BJ (cell line): Measurements from ENCODE around the gene SLCO3A1. TPM values are rescaled to one million over a fixed set of nuclear protein-coding genes. Genes with fewer than 3 reads are reported as not detected.

Experiments used
- CTCF ChIA-PET: fragments of 350-600 bp; formaldehyde crosslinking; extraction: SDS; loops from one replicate; lab custom pipeline; 2021; ENCODE audit warnings: antibody characterized with exemption, inconsistent platforms; lab: Yijun Ruan, JAX
- POLR2A ChIA-PET: fragments of 300-600 bp; sonication (Branson Sonifier 250); formaldehyde crosslinking; extraction: SDS; loops from one replicate; lab custom pipeline; 2021; ENCODE audit warnings: antibody characterized with exemption; lab: Charles Lee
- DNase-seq: peaks from one replicate; pipeline ENCODE4 v3.0.0-alpha.2; 2011; ENCODE audit warnings: low read depth
- H3K27me3 ChIP-seq: 2 replicates; pipeline ENCODE4 v1.6.0; 2011; ENCODE audit warnings: low read length; ENCODE audit not compliant: control insufficient read depth, insufficient read depth
- H3K36me3 ChIP-seq: 2 replicates; pipeline ENCODE4 v1.5.1; 2011; ENCODE audit warnings: low read length; ENCODE audit not compliant: control insufficient read depth, insufficient read depth
- H3K4me3 ChIP-seq: 2 replicates; pipeline ENCODE4 v1.5.1; 2011; ENCODE audit warnings: low read depth, mild to moderate bottlenecking, control low read depth, low read length
- CTCF ChIP-seq: IDR thresholded peaks from 2 replicates; pipeline ENCODE4 v1.5.1; 2011; ENCODE audit warnings: low read depth, mild to moderate bottlenecking, control low read depth, inconsistent platforms, low read length, moderate library complexity; ENCODE audit not compliant: insufficient read depth
- polyA plus RNA-seq: library from polyadenylated mRNA; depleted of rRNA; stranded (reverse); fragments of >200 nt; gene quantifications from 2 replicates; pipeline ENCODE4 v1.2.3, GENCODE V29; 2011

The SLCO3A1 gene
- polyA plus RNA-seq, 1 experiment, result 7.8 TPM

GRCh38 chr15:92073044-92073785 is 219.7 kb downstream of the SLCO3A1 start:
- no peak for TF ChIP-seq CTCF
- DNase-seq, result no peak
- ChIA-PET CTCF (interaction anchor here (0.6 to 1.2 kb wide), 3 partner anchors 139 to 1117 kb away, joined by 3 to 4 read pairs (median 3); no protein-coding TSS in a partner anchor), POLR2A (no interaction called here)
- H3K4me3 ChIP-seq, result no peak overlapping the region
- H3K27me3 ChIP-seq, result no peaks in the 10 kb centered on the region
- H3K36me3 ChIP-seq, result no peaks in the 10 kb centered on the region

GRCh38 chr15:92074101-92074500 is 220.6 kb downstream of the SLCO3A1 start:
- ChIA-PET CTCF (interaction anchor here (0.6 to 2.2 kb wide), 4 partner anchors 9 to 771 kb away, joined by 3 to 7 read pairs (median 4); partner anchors contain the start of gene SLCO3A1), POLR2A (no interaction called here)
- no peak for DNase-seq

GRCh38 chr15:92074646-92075045 is 221.1 kb downstream of the SLCO3A1 start:
- no peaks in the 10 kb centered on the region for H3K36me3 ChIP-seq
- ChIA-PET CTCF (interaction anchor here (0.6 to 2.2 kb wide), 4 partner anchors 8 to 772 kb away, joined by 3 to 7 read pairs (median 4); partner anchors contain the start of gene SLCO3A1), POLR2A (no interaction called here)
- H3K27me3 ChIP-seq, result no peaks in the 10 kb centered on the region
- DNase-seq, result no peak
- no peak for TF ChIP-seq CTCF
- H3K4me3 ChIP-seq, result no peak overlapping the region

More at GRCh38 chr15:92074101-92074500, 220.6 kb downstream of the SLCO3A1 start:
- no peak overlapping the region for H3K4me3 ChIP-seq
- TF ChIP-seq CTCF, result no peak
- no peaks in the 10 kb centered on the region for H3K27me3 ChIP-seq
- no peaks in the 10 kb centered on the region for H3K36me3 ChIP-seq

- CTCF ChIA-PET, result interaction anchor here (2.2 to 6.9 kb wide), 2 partner anchors 222 to 775 kb away, joined by 7 to 59 read pairs; partner anchors contain the start of gene SLCO3A1
- POLR2A ChIA-PET, result no interaction called here
Measured at GRCh38 chr15:92075764-92076163, 222.3 kb downstream of the SLCO3A1 start.

More at GRCh38 chr15:92075764-92076163, 222.3 kb downstream of the SLCO3A1 start:
- no peak overlapping the region for H3K4me3 ChIP-seq
- no peak for DNase-seq
- H3K36me3 ChIP-seq, result no peaks in the 10 kb centered on the region
- TF ChIP-seq CTCF, result no peak
- H3K27me3 ChIP-seq, result no peaks in the 10 kb centered on the region
